K562 treated with DMSO at 1 percent for 24 hours (cell line): ENCODE measurements around the gene DSG3. TPM values are rescaled to one million over a fixed set of nuclear protein-coding genes. Genes with fewer than 3 reads are reported as not detected.

Experiments used
- total RNA-seq: library from RNA; unstranded; fragments of 300-600 nt; gene quantifications from 2 replicates; pipeline ENCODE4 v1.2.3, GENCODE V29; 2022; ENCODE audit warnings: low read depth; ENCODE audit not compliant: insufficient read depth

DSG3 gene
- total RNA-seq = 0.20 and 0.38 TPM in 2 replicates

GRCh38 chr18:31447530-31448191, at the start of gene DSG3:
TSS of gene DSG3 (plus strand) at chr18:31447741. CDS start at chr18:31447878, 137 bp downstream.

GRCh38 chr18:31497836-31498573, 50.5 kb downstream of the DSG3 start, which contains the start of gene DSG2:
TSS of gene DSG2 (plus strand) at chr18:31498177. CDS start at chr18:31498252, 75 bp downstream.

Other genes with a start within 250 kb of the DSG3 start
- 0.34 and 0.47 TPM in 2 replicates for gene DSG1, start 129.6 kb upstream of the DSG3 start, total RNA-seq
- not detected in 2 replicates for gene DSG4, start 71.0 kb upstream of the DSG3 start, total RNA-seq
- 21.2 and 23.3 TPM in 2 replicates for gene DSG2, start 50.4 kb downstream of the DSG3 start, total RNA-seq
- not detected in 2 replicates for gene TTR, start 144.1 kb downstream of the DSG3 start, total RNA-seq
- 0.38 and 0.39 TPM in 2 replicates for gene B4GALT6, start 236.8 kb downstream of the DSG3 start, total RNA-seq